GM12864 (cell line): ENCODE data around the gene NOPCHAP1.

Source experiments
- DNase-seq: peaks from one replicate; pipeline ENCODE4 v3.0.0-alpha.2; 2011; ENCODE audit warnings: low read depth
- H3K4me3 ChIP-seq: 2 replicates; pipeline ENCODE4 v1.5.1; 2011; ENCODE audit warnings: mild to moderate bottlenecking, low read depth, low read length, control low read depth
- CTCF ChIP-seq: IDR thresholded peaks from 2 replicates; pipeline ENCODE4 v1.5.1; 2011; ENCODE audit warnings: low read depth, mild to moderate bottlenecking, moderate library complexity, low read length, control low read depth, inconsistent platforms; ENCODE audit errors: missing control alignments

NOPCHAP1 gene

GRCh38 chr12:104997541-104997940, 11.4 kb downstream of the NOPCHAP1 start:
- DNase-seq: no peak
- H3K4me3 ChIP-seq: no peak overlapping the region
- no peak for TF ChIP-seq CTCF

GRCh38 chr12:104998423-104999346, 12.6 kb downstream of the NOPCHAP1 start:
- DNase-seq: no peak
- H3K4me3 ChIP-seq: no peak overlapping the region
- TF ChIP-seq CTCF: no peak

- DNase-seq: no peak
- H3K4me3 ChIP-seq: no peak overlapping the region
- TF ChIP-seq CTCF: no peak
These were observed 13.2 kb downstream of the NOPCHAP1 start for GRCh38 chr12:104999347-104999685.

GRCh38 chr12:105001476-105001875, 15.4 kb downstream of the NOPCHAP1 start:
- no peak for DNase-seq
- TF ChIP-seq CTCF: no peak
- H3K4me3 ChIP-seq: no peak overlapping the region

- DNase-seq: no peak
These were observed 27.8 kb downstream of the NOPCHAP1 start for GRCh38 chr12:105013892-105014291.

GRCh38 chr12:105014603-105015002, 28.5 kb downstream of the NOPCHAP1 start:
- no peak for TF ChIP-seq CTCF
- DNase-seq: no peak
- no peak overlapping the region for H3K4me3 ChIP-seq

More at GRCh38 chr12:105013892-105014291, 27.8 kb downstream of the NOPCHAP1 start:
- H3K4me3 ChIP-seq: no peak overlapping the region
- no peak for TF ChIP-seq CTCF

GRCh38 chr12:105015543-105015942, 29.4 kb downstream of the NOPCHAP1 start:
- no peak for TF ChIP-seq CTCF
- H3K4me3 ChIP-seq: no peak overlapping the region
- no peak for DNase-seq
